MCF 10A (cell line): ENCODE results near the gene NPAS1. TPM values are rescaled to one million over a fixed set of nuclear protein-coding genes. Genes with fewer than 3 reads are reported as not detected.

Experiments
- BruUV-seq: library from RNA; stranded (reverse); fragments of 400-500 nt; replicated peaks from 2 replicates; lab custom pipeline; 2021; lab: Mats Ljungman, UMichigan
- CTCF ChIA-PET: fragments of 300-600 bp; sonication (Branson Sonifier 250); formaldehyde crosslinking; extraction: SDS; loops from one replicate; lab custom pipeline; 2021; ENCODE audit warnings: antibody characterized with exemption, inconsistent platforms; lab: Yijun Ruan, JAX
- POLR2A ChIA-PET: fragments of 300-600, 350-650 bp; sonication (Branson Sonifier 250); formaldehyde crosslinking; extraction: SDS; loops from one replicate; lab custom pipeline; 2020; ENCODE audit warnings: antibody characterized with exemption, inconsistent platforms; lab: Yijun Ruan, JAX
- DNase-seq: peaks from one replicate; pipeline ENCODE4 v3.0.0-alpha.2; 2018; ENCODE audit not compliant: unreplicated experiment
- H3K27ac Mint-ChIP-seq: one replicate; pipeline ENCODE4 v1.8.0; 2022; ENCODE audit warnings: mild to moderate bottlenecking, low read depth, mixed read lengths; ENCODE audit not compliant: unreplicated experiment
- H3K27me3 Mint-ChIP-seq: one replicate; pipeline ENCODE4 v1.8.0; 2022; ENCODE audit warnings: mixed read lengths; ENCODE audit not compliant: insufficient read depth, unreplicated experiment
- H3K36me3 Mint-ChIP-seq: one replicate; pipeline ENCODE4 v1.8.0; 2022; ENCODE audit warnings: mild to moderate bottlenecking, moderate library complexity, mixed read lengths; ENCODE audit not compliant: insufficient read depth, unreplicated experiment
- H3K4me1 Mint-ChIP-seq: one replicate; pipeline ENCODE4 v1.8.0; 2022; ENCODE audit warnings: mixed read lengths; ENCODE audit not compliant: insufficient read depth, unreplicated experiment
- H3K4me3 Mint-ChIP-seq: one replicate; pipeline ENCODE4 v1.8.0; 2022; ENCODE audit warnings: mild to moderate bottlenecking, moderate library complexity, mixed read lengths; ENCODE audit not compliant: unreplicated experiment
- H3K9me3 Mint-ChIP-seq: one replicate; pipeline ENCODE4 v1.8.0; 2022; ENCODE audit warnings: mixed read lengths; ENCODE audit not compliant: unreplicated experiment
- CTCF ChIP-seq: fragments of 200-600 bp; IDR thresholded peaks from one replicate; pipeline ENCODE4 v1.8.0; 2022; ENCODE audit warnings: antibody characterized with exemption, mild to moderate bottlenecking; ENCODE audit not compliant: unreplicated experiment
- intact Hi-C: fragments of 100-400 bp; cut with micrococcal nuclease; formaldehyde crosslinking; loops from 2 replicates; pipeline ENCODE4 v1.14.1; 2022
- total RNA-seq: library from RNA; stranded (reverse); gene quantifications from 2 replicates; pipeline ENCODE4 v1.2.3, GENCODE V29; 2022

Gene NPAS1
- total RNA-seq, 1 experiment from 2014 or later = 0.68 TPM

GRCh38 chr19:46979126-46980105 lies 40.2 kb upstream of the NPAS1 start:
- H3K4me1 Mint-ChIP-seq = peaks cover 34% of the 10 kb centered on the region
- ChIA-PET POLR2A (no interaction called here), CTCF (interaction anchor here (1.0 kb wide), 1 partner anchor 11 kb away, joined by 3 read pairs; no protein-coding TSS in a partner anchor)
- no TSS peak for BruUV-seq
- peaks cover 40% of the 10 kb centered on the region for H3K36me3 Mint-ChIP-seq
- no peak overlapping the region for H3K27ac Mint-ChIP-seq
- H3K4me3 Mint-ChIP-seq = no peak overlapping the region
- no peaks in the 10 kb centered on the region for H3K9me3 Mint-ChIP-seq
- TF ChIP-seq CTCF = no peak
- DNase-seq = no peak
- H3K27me3 Mint-ChIP-seq = no peaks in the 10 kb centered on the region
- intact Hi-C loops = no loop called here

GRCh38 chr19:46980761-46981160 lies 38.9 kb upstream of the NPAS1 start:
- Mint-ChIP-seq H3K27me3 (no peaks in the 10 kb centered on the region), H3K9me3 (no peaks in the 10 kb centered on the region), H3K36me3 (peaks cover 35% of the 10 kb centered on the region), H3K27ac (no peak overlapping the region), H3K4me3 (no peak overlapping the region), H3K4me1 (peaks cover 39% of the 10 kb centered on the region)
- intact Hi-C loops = no loop called here
- BruUV-seq = no TSS peak
- no peak for DNase-seq
- ChIA-PET POLR2A (no interaction called here), CTCF (interaction anchor here (0.6 to 1.0 kb wide), 2 partner anchors 10 kb away, joined by 3 read pairs; no protein-coding TSS in a partner anchor)
- TF ChIP-seq CTCF = no peak

GRCh38 chr19:46981286-46981945 lies 38.2 kb upstream of the NPAS1 start:
- Mint-ChIP-seq H3K36me3 (peaks cover 28% of the 10 kb centered on the region), H3K4me1 (peaks cover 32% of the 10 kb centered on the region), H3K4me3 (no peak overlapping the region), H3K27ac (no peak overlapping the region), H3K27me3 (no peaks in the 10 kb centered on the region), H3K9me3 (no peaks in the 10 kb centered on the region)
- BruUV-seq = no TSS peak
- no peak for DNase-seq
- ChIA-PET POLR2A (no interaction called here), CTCF (interaction anchor here (0.6 to 0.9 kb wide), 2 partner anchors 9 to 10 kb away, joined by 3 to 6 read pairs; no protein-coding TSS in a partner anchor)
- TF ChIP-seq CTCF = no peak
- intact Hi-C loops = no loop called here

- Mint-ChIP-seq H3K27ac (no peak overlapping the region), H3K4me1 (peaks cover 15% of the 10 kb centered on the region), H3K27me3 (no peaks in the 10 kb centered on the region), H3K4me3 (no peak overlapping the region), H3K9me3 (no peaks in the 10 kb centered on the region), H3K36me3 (peaks cover 26% of the 10 kb centered on the region)
- no TSS peak for BruUV-seq
- no peak for DNase-seq
- ChIA-PET CTCF (interaction anchor here (0.6 to 1.0 kb wide), 2 partner anchors 38 to 75 kb away, joined by 4 to 6 read pairs; no protein-coding TSS in a partner anchor), POLR2A (interaction anchor here (0.6 to 1.1 kb wide), 6 partner anchors 32 to 133 kb away, joined by 3 to 5 read pairs (median 3); partner anchors contain the start of gene AP2S1)
- no peak for TF ChIP-seq CTCF
- intact Hi-C loops = no loop called here
Observed at GRCh38 chr19:46983097-46983496, 36.5 kb upstream of the NPAS1 start.
